ENCODE data around the gene SLX9.

Gene SLX9

GRCh38 chr21:45026066-45026745, 86.4 kb downstream of the SLX9 start:
- DNase-seq = no peak
